HG03103 (cell line): ENCODE measurements around the gene GOLGA6B.
"Not testable (repeated sequence)": the region's sequence is repeated elsewhere in the genome, so short reads cannot be mapped to it uniquely, and the experiment has no call there.

Source experiments
- ATAC-seq: cut with Tn5 transposase; IDR thresholded peaks from one replicate; pipeline ENCODE4 v1.9.1; 2021; ENCODE audit warnings: low read depth; ENCODE audit not compliant: unreplicated experiment

Gene GOLGA6B

GRCh38 chr15:72661081-72661480 lies 6.6 kb downstream of the GOLGA6B start:
- ATAC-seq, result not testable (repeated sequence)

- ATAC-seq, result not testable (repeated sequence)
Measured at GRCh38 chr15:72663931-72664330, 9.4 kb downstream of the GOLGA6B start.

- ATAC-seq, result not testable (repeated sequence)
Measured at GRCh38 chr15:72665706-72666105, 11.2 kb downstream of the GOLGA6B start.

- not testable (repeated sequence) for ATAC-seq
Measured at GRCh38 chr15:72669803-72670202, 15.3 kb downstream of the GOLGA6B start.

- ATAC-seq, result peak; percentile 52
Measured at GRCh38 chr15:72670656-72671352, 16.3 kb downstream of the GOLGA6B start.

GRCh38 chr15:72671525-72671924 lies 17.0 kb downstream of the GOLGA6B start:
- ATAC-seq, result no peak

- ATAC-seq, result no peak
Measured at GRCh38 chr15:72676838-72677237, 22.3 kb downstream of the GOLGA6B start.

GRCh38 chr15:72680931-72681330 lies 26.4 kb downstream of the GOLGA6B start:
- no peak for ATAC-seq

GRCh38 chr15:72682772-72683171 lies 28.3 kb downstream of the GOLGA6B start:
- ATAC-seq, result no peak

GRCh38 chr15:72685301-72685924 lies 30.9 kb downstream of the GOLGA6B start:
- ATAC-seq, result no peak

- ATAC-seq, result peak; percentile 91
Measured at GRCh38 chr15:72685925-72686794, 31.7 kb downstream of the GOLGA6B start, which contains the start of the genes BBS4 and HIGD2B. Gene BBS4, plus strand, starts transcription at chr15:72686207. Its CDS starts 21 bp downstream, at chr15:72686228. Gene HIGD2B, minus strand, starts transcription at chr15:72686182. Its CDS starts 9,808 bp downstream, at chr15:72676374.

GRCh38 chr15:72688697-72689096 lies 34.2 kb downstream of the GOLGA6B start:
- ATAC-seq, result no peak

GRCh38 chr15:72690938-72691337 lies 36.4 kb downstream of the GOLGA6B start:
- no peak for ATAC-seq

- ATAC-seq, result no peak
Measured at GRCh38 chr15:72698938-72699337, 44.4 kb downstream of the GOLGA6B start.

GRCh38 chr15:72700076-72700475 lies 45.6 kb downstream of the GOLGA6B start:
- ATAC-seq, result no peak

- no peak for ATAC-seq
Measured at GRCh38 chr15:72706266-72706665, 51.8 kb downstream of the GOLGA6B start.

GRCh38 chr15:72708551-72709303 lies 54.2 kb downstream of the GOLGA6B start:
- ATAC-seq, result not testable (repeated sequence)
